Stimulated activated CD8-positive, alpha-beta memory T cell treated with anti-CD3 and anti-CD28 coated beads, Interleukin-7, amount 100 ng/mL, for 24 hours (primary cell): ENCODE measurements around the gene SNX18.
"Not testable (repeated sequence)": the region's sequence is repeated elsewhere in the genome, so short reads cannot be mapped to it uniquely, and the experiment has no call there.

ENCODE experiments used
- DNase-seq: peaks from one replicate; pipeline ENCODE4 v3.0.0-alpha.2; 2020; ENCODE audit warnings: low read depth

The SNX18 gene, protein sequence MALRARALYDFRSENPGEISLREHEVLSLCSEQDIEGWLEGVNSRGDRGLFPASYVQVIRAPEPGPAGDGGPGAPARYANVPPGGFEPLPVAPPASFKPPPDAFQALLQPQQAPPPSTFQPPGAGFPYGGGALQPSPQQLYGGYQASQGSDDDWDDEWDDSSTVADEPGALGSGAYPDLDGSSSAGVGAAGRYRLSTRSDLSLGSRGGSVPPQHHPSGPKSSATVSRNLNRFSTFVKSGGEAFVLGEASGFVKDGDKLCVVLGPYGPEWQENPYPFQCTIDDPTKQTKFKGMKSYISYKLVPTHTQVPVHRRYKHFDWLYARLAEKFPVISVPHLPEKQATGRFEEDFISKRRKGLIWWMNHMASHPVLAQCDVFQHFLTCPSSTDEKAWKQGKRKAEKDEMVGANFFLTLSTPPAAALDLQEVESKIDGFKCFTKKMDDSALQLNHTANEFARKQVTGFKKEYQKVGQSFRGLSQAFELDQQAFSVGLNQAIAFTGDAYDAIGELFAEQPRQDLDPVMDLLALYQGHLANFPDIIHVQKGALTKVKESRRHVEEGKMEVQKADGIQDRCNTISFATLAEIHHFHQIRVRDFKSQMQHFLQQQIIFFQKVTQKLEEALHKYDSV

DNA sequence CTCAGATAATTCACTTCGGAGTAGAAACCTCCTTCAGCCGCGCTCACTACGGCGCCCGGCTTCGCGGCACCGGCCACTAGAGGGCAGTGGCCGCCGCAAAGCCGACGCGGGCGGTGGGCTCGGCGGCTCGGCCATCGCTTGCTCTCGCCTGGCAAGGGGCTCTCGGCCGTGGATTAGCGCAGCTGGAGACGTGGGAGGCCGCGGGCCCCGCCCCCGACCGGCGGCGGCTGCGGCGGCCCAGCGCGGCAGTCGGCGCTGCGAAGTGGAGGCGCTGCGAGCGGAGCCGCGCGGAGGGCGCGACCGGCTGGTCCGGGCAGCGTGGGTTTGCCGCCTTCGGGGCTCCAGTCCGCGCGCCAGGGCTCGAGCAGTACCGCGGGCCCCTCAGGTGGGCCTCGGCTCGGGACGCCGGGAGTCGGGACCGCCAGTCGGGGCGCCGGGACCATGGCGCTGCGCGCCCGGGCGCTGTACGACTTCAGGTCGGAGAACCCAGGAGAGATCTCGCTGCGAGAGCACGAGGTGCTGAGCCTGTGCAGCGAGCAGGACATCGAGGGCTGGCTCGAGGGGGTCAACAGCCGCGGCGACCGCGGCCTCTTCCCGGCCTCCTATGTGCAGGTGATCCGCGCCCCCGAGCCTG, at the start of gene SNX18:
Gene SNX18, plus strand, starts transcription at position 248 of the 634 bp plus-strand sequence. Its CDS starts 194 bp downstream, at position 442.
- peak; percentile 73 for DNase-seq

- DNase-seq = no peak
Observed at GRCh38 chr5:54469622-54470021, 47.9 kb upstream of the SNX18 start.

GRCh38 chr5:54470128-54470527, 47.4 kb upstream of the SNX18 start:
- DNase-seq = no peak

DNA sequence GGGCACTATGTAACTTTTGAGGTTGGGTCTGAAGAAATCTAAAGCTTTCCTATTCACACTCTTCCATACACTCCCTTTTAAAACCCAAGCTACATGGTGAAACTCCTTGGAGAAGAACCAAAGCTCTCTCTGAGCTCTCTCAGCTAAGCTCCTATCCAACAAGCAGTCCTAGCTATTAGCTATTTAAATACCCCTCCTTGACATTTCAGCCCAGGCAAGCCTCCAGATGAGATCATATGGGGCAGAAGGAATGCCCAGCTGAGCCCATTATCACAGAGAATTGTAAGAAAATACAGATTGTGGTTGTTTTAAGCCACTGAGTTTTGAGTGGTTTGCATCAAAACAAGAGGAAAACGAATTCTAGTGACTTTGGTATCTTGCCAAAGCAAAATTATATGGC, 46.9 kb upstream of the SNX18 start:
- no peak for DNase-seq

DNA sequence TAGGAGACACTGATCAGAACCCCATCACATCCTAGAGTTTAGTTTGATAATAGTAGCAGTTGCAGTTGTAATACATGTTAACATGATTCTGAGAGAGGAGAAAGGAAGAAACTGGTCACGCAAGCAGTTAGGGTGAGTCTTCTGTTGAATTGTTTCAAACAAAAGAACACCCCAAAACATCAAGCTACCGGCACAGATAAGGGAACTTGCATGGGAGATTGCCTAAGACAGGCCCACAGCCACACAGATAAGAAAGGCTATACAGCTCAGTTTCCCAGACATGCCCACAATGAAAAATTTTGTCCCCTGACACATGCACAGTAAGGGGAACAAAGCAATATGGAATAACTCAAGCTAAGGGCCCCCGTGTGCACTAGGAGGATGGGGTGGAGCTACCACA, 46.2 kb upstream of the SNX18 start:
- DNase-seq = no peak

DNA sequence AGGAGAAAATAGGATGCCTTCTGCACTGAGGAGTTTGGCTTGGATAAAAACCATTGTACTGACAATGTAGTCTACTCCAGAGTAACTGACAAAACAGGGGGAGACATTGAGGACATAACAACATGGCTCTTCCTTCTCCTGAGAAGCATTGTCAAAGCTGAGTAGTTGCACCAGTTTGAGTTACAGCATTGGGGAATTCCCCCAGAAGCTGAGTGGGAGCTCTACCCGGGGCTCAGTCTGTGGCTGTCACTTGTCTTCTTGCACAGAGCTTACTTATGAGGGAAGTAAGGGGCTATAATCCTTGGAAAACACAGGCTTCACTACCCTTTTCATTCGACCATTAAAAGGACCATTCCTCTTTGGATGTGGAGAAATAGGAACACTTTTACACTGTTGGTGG, 40.9 kb upstream of the SNX18 start:
- no peak for DNase-seq

DNA sequence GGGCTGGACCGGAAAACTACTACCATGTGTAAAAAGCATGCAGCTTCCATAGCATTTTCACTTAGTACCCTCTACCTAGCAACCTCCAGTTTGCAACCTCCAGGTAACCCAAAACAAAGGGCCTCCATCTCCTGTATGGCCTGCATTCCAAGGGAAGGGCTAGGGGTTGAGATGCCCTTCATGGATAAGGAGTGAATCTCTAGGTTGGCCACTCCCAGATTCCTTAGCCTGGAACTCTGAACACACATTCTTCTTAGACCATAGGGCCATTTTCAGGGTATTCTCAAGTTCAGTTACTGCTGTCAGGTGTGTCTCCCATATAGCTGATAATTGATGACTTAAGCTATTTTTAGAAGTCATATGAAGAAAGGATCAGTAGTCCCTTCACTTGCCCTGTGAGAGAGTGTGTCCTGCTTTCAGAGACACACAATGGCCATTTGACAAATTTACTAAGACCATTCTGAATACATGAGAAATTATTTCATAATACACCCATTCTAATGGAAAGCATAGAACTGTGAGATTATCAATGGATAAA, 39.5 kb upstream of the SNX18 start:
- no peak for DNase-seq

DNA sequence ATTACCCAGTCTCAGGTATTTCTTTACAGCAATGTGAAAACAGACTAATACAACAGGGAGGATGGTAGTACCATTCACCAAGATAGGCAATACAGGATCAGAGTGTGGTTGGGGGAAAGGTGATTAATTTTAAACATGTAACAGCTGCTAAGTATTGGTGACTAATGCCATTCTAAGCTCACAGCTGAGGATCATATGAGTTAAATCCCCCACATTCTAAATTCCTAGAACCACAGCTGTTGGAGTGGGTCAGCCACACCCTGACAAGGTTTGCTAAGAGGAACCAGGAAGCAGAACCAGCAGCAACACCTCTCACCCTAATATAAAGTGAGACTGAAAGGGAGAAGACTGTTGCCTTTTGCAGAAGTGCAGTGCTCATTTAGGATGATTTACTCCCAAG, 37.3 kb upstream of the SNX18 start:
- no peak for DNase-seq

DNA sequence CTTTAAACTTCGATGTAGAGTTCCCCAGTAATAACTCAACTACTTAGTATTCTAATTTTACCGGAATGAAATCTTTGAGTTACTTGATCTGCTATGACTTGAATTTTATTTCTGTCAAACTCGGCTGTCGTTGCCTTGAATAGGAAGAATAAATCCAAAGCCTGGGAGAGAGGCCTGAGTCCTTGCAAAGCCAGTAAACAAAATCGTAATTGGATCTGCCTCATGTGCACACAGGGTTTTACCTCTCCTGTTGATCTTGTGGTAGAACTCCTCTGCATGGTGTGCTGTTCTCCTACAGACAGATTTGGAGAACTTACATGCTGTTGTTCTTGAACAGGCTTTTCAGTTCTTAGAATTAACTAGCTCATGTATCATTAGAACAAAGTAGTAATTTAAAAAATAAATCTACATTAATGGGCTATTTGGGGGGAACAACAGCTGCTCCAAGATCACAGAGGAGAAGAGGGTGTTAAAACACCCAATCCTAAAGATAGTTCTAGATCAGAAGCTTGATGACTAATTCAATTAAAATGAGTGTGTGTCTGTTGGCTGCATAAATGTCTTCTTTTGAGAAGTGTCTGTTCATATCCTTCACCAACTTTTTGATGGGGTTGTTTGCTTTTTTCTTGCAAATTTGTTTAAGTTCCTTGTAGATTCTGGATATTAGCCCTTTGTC, 33.2 kb upstream of the SNX18 start:
- no peak for DNase-seq

GRCh38 chr5:54485659-54486058, 31.9 kb upstream of the SNX18 start:
- not testable (repeated sequence) for DNase-seq

DNA sequence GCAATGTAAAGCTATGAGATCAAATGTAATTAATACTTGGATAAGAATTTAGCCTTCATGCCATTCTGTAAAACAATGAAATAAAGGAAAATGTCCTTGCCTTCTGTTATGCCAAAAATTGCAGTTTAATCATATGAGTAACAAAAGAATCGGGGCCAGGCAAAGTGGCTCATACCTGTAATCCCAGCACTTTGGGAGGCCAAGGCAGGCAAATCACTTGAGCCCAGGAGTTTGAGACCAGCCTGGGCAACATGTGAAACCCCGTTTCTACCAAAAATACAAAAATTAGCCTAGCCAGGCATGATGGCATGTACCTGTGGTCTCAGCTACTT, 27.9 kb upstream of the SNX18 start:
- not testable (repeated sequence) for DNase-seq

DNA sequence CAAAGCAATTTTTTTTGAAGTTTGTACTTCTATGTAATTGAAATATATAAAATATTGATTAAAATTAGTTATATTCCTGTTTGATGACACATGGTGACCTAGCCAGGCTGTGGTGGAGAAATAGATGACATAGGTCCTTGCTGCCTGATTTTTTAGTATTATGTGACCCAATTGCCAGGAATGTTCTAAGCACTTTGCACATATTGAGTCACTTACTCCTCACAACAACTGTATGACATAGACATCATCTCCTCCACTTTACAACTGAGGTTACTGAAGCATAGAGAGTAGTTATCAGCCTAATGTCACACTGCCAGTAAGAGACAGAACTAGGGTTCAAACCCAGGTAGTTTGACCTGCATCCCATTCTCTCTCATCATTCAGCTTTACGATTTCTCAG, 26.2 kb upstream of the SNX18 start:
- DNase-seq = no peak

DNA sequence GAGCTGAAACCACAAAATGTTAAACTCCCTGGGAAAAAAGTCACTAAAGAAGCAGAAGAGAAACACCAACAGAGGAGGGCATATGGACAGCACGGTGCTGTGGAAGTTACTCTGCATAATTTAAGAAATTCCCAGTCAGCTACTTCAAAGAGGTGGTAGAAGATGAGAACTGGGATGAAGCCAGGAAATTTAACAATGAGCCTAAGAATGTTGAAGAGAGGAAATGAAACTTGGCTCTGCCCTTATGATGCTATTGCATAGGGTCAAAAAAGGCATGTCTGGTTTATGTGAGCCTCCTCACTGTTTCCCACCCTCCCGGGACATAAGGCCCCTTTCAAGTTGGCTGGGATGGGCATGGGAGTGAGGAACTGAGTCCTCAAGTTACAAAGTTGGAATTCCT, 25.4 kb upstream of the SNX18 start:
- no peak for DNase-seq

DNA sequence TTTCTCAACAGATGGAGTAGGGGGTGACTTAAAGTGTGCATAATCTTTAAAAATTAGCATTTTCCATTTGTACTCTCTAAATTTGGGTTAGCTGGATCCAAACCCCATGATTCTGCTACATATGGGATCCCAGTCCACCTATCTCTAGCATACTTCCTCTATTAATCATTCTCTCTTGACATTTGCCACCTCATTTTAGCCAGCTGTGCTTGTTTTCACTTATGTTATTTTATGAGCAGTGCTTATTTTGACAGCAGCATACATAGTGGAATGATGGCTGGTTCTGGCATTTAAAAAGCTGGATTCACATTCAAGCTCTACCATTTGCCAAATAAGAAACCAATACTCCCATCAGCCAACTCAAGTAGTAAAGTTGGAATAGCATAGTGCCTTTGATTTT, 22.5 kb upstream of the SNX18 start:
- no peak for DNase-seq

GRCh38 chr5:54514291-54514690, 3.3 kb upstream of the SNX18 start:
- DNase-seq = no peak

GRCh38 chr5:54514841-54515432, 2.6 kb upstream of the SNX18 start:
- DNase-seq = no peak

DNA sequence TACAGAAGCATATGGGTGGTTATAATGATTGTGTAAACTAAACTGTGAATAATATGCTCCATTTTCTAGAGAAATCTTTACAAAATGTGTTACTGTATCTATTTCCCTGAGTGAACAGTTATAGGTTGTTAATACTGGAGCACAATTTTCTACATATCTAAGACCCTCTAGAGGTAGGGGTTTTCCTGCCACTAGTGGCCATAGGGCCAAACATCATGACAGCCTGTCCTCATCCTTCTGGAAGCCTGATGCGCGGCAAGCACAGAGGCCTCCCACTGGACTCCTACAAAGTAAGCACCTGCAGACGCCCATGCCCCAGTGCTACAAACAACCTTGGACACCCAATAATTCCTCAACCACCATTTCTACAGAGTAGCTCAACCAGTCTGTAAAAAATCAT, 1.9 kb upstream of the SNX18 start:
- no peak for DNase-seq

GRCh38 chr5:54516051-54516655, 1.4 kb upstream of the SNX18 start:
- DNase-seq = no peak

- DNase-seq = no peak
Observed at GRCh38 chr5:54517174-54517511, 416 bp upstream of the SNX18 start.

GRCh38 chr5:54518146-54518817, 723 bp downstream of the SNX18 start:
- peak; percentile 26 for DNase-seq

DNA sequence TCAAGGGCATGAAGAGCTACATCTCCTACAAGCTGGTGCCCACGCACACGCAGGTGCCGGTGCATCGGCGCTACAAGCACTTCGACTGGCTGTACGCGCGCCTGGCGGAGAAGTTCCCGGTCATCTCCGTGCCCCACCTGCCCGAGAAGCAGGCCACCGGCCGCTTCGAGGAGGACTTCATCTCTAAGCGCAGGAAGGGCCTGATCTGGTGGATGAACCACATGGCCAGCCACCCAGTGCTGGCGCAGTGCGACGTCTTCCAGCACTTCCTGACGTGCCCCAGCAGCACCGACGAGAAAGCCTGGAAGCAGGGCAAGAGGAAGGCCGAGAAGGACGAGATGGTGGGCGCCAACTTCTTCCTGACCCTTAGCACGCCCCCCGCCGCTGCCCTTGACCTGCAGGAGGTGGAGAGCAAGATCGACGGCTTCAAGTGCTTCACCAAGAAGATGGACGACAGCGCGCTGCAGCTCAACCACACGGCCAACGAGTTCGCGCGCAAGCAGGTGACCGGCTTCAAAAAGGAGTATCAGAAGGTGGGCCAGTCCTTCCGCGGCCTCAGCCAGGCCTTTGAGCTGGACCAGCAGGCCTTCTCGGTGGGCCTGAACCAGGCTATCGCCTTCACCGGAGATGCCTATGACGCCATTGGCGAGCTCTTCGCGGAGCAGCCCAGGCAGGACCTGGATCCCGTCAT, 1.4 kb downstream of the SNX18 start:
- DNase-seq = no peak
